Measurements from ENCODE around the gene GCH1. TPM values are rescaled to one million over a fixed set of nuclear protein-coding genes. Genes with fewer than 3 reads are reported as not detected.

Gene GCH1
- total RNA-seq, 1 experiment from 2014 or later = 7.7 TPM

DNA sequence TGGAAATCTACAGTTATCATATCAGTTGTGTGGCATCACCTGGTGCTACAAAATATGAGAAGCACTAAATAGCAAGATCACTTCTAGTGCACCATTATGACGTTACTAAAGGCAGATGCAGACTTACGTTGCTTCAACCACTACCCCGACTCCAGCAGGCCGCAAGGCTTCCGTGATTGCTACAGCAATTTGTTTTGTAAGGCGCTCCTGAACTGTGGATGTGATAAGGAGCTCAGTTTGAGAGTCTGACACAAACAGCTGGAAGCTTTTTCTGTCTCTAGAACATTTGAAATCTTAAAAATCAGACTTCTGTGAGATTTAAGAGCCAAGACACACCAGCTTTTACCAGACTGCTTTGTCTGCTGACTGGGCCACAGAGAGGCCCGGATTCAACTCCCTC is 57.0 kb downstream of the GCH1 start:
- no TSS peak for BruUV-seq (replicated peaks)
- TF ChIP-seq, protein P1, sequence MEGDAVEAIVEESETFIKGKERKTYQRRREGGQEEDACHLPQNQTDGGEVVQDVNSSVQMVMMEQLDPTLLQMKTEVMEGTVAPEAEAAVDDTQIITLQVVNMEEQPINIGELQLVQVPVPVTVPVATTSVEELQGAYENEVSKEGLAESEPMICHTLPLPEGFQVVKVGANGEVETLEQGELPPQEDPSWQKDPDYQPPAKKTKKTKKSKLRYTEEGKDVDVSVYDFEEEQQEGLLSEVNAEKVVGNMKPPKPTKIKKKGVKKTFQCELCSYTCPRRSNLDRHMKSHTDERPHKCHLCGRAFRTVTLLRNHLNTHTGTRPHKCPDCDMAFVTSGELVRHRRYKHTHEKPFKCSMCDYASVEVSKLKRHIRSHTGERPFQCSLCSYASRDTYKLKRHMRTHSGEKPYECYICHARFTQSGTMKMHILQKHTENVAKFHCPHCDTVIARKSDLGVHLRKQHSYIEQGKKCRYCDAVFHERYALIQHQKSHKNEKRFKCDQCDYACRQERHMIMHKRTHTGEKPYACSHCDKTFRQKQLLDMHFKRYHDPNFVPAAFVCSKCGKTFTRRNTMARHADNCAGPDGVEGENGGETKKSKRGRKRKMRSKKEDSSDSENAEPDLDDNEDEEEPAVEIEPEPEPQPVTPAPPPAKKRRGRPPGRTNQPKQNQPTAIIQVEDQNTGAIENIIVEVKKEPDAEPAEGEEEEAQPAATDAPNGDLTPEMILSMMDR (conservative IDR thresholded peaks at IDR 0.05; ENCODE audit: low read depth, low read length) = no peak
- no peak for TF ChIP-seq EZH2 (IDR thresholded peaks at IDR 0.05; ENCODE audit: borderline replicate concordance, low read depth, low read length, poor library complexity, severe bottlenecking)
- no peaks in the 10 kb centered on the region for H3K27me3 ChIP-seq (replicated peaks; ENCODE audit: insufficient read depth, low read depth, low read length, poor library complexity)
- no peaks in the 10 kb centered on the region for H3K9me3 ChIP-seq (ENCODE audit: low read depth, low read length, poor library complexity, severe bottlenecking)
- no peak overlapping the region for H3K27ac ChIP-seq (ENCODE audit: low read depth, low read length, poor library complexity, severe bottlenecking)
- H3K36me3 ChIP-seq (ENCODE audit: insufficient read depth, low read length, poor library complexity, severe bottlenecking) = no peaks in the 10 kb centered on the region
- POLR2A ChIA-PET (ENCODE audit: low non-redundant PET) = no interaction called here
- no peak for DNase-seq (ENCODE audit: low spot score)
- no peak overlapping the region for H3K4me3 ChIP-seq (ENCODE audit: low read depth, low read length, poor library complexity, severe bottlenecking)
- H3K4me1 ChIP-seq (ENCODE audit: insufficient read depth, low read length, poor library complexity, severe bottlenecking) = no peaks in the 10 kb centered on the region
- CTCF ChIA-PET = no interaction called here
- intact Hi-C loops (cut with micrococcal nuclease; ENCODE audit: unreplicated experiment) = no loop called here

- CTCF ChIA-PET = no interaction called here
- no peaks in the 10 kb centered on the region for H3K4me1 ChIP-seq (ENCODE audit: insufficient read depth, low read length, poor library complexity, severe bottlenecking)
- H3K36me3 ChIP-seq (ENCODE audit: insufficient read depth, low read length, poor library complexity, severe bottlenecking) = no peaks in the 10 kb centered on the region
- no peak for TF ChIP-seq EZH2 (IDR thresholded peaks at IDR 0.05; ENCODE audit: borderline replicate concordance, low read depth, low read length, poor library complexity, severe bottlenecking)
- TF ChIP-seq, protein P1 (conservative IDR thresholded peaks at IDR 0.05; ENCODE audit: low read depth, low read length) = no peak
- H3K4me3 ChIP-seq (ENCODE audit: low read depth, low read length, poor library complexity, severe bottlenecking) = no peak overlapping the region
- no peaks in the 10 kb centered on the region for H3K9me3 ChIP-seq (ENCODE audit: low read depth, low read length, poor library complexity, severe bottlenecking)
- POLR2A ChIA-PET (ENCODE audit: low non-redundant PET) = no interaction called here
- no peaks in the 10 kb centered on the region for H3K27me3 ChIP-seq (replicated peaks; ENCODE audit: insufficient read depth, low read depth, low read length, poor library complexity)
- intact Hi-C loops (cut with micrococcal nuclease; ENCODE audit: unreplicated experiment) = no loop called here
- no peak overlapping the region for H3K27ac ChIP-seq (ENCODE audit: low read depth, low read length, poor library complexity, severe bottlenecking)
- no peak for DNase-seq (ENCODE audit: low spot score)
- no TSS peak for BruUV-seq (replicated peaks)
Observed at GRCh38 chr14:54844479-54844878, 58.1 kb downstream of the GCH1 start.

- no peak for DNase-seq (ENCODE audit: low spot score)
- Histone ChIP-seq H3K4me1 (ENCODE audit: insufficient read depth, low read length, poor library complexity, severe bottlenecking) (no peaks in the 10 kb centered on the region), H3K9me3 (ENCODE audit: low read depth, low read length, poor library complexity, severe bottlenecking) (no peaks in the 10 kb centered on the region), H3K27me3 (replicated peaks; ENCODE audit: insufficient read depth, low read depth, low read length, poor library complexity) (no peaks in the 10 kb centered on the region), H3K36me3 (ENCODE audit: insufficient read depth, low read length, poor library complexity, severe bottlenecking) (no peaks in the 10 kb centered on the region), H3K4me3 (ENCODE audit: low read depth, low read length, poor library complexity, severe bottlenecking) (no peak overlapping the region), H3K27ac (ENCODE audit: low read depth, low read length, poor library complexity, severe bottlenecking) (no peak overlapping the region)
- intact Hi-C loops (cut with micrococcal nuclease; ENCODE audit: unreplicated experiment) = no loop called here
- TF ChIP-seq, protein P1 (conservative IDR thresholded peaks at IDR 0.05; ENCODE audit: low read depth, low read length) = no peak
- no peak for TF ChIP-seq EZH2 (IDR thresholded peaks at IDR 0.05; ENCODE audit: borderline replicate concordance, low read depth, low read length, poor library complexity, severe bottlenecking)
- POLR2A ChIA-PET (ENCODE audit: low non-redundant PET) = no interaction called here
- BruUV-seq (replicated peaks) = no TSS peak
- CTCF ChIA-PET = interaction anchor here (0.6 kb wide), 1 partner anchor 51 kb away, joined by 3 read pairs; no protein-coding TSS in a partner anchor
Observed at GRCh38 chr14:54840798-54841197, 61.8 kb downstream of the GCH1 start.
